Measurements from ENCODE around the gene VPS37C.
A peak's percentile ranks its signal among the peaks of the same experiment; 100 is the strongest.
"Not testable (repeated sequence)": the region's sequence is repeated elsewhere in the genome, so short reads cannot be mapped to it uniquely, and the experiment has no call there.

The VPS37C gene

GRCh38 chr11:61161190-61162091 lies at the start of gene VPS37C:
Gene VPS37C, minus strand, starts transcription at chr11:61161426. Its CDS starts 22,597 bp downstream, at chr11:61138829.
- peak; percentile 95 for DNase-seq

GRCh38 chr11:61210629-61211028 lies 49.4 kb upstream of the VPS37C start:
- not testable (repeated sequence) for DNase-seq

- DNase-seq = not testable (repeated sequence)
Observed at GRCh38 chr11:61207636-61208310, 46.5 kb upstream of the VPS37C start.

- not testable (repeated sequence) for DNase-seq
Observed at GRCh38 chr11:61204502-61205059, 43.4 kb upstream of the VPS37C start.

- not testable (repeated sequence) for DNase-seq
Observed at GRCh38 chr11:61203873-61204272, 42.6 kb upstream of the VPS37C start.

- peak; percentile 21 for DNase-seq
Observed at GRCh38 chr11:61202950-61203746, 41.9 kb upstream of the VPS37C start, which contains the start of gene PGA3. Gene PGA3, plus strand, starts transcription at chr11:61203515. Its CDS starts 50 bp downstream, at chr11:61203565.

- no peak for DNase-seq
Observed at GRCh38 chr11:61201476-61201875, 40.2 kb upstream of the VPS37C start.

GRCh38 chr11:61198948-61199523 lies 37.8 kb upstream of the VPS37C start:
- DNase-seq = no peak

- DNase-seq = no peak
Observed at GRCh38 chr11:61198361-61198760, 37.1 kb upstream of the VPS37C start.

- DNase-seq = no peak
Observed at GRCh38 chr11:61195719-61196118, 34.5 kb upstream of the VPS37C start.

- DNase-seq = no peak
Observed at GRCh38 chr11:61194981-61195695, 33.9 kb upstream of the VPS37C start.

GRCh38 chr11:61194169-61194671 lies 33.0 kb upstream of the VPS37C start:
- DNase-seq = no peak

GRCh38 chr11:61193596-61193995 lies 32.4 kb upstream of the VPS37C start:
- peak; percentile 18 for DNase-seq

- no peak for DNase-seq
Observed at GRCh38 chr11:61189933-61190332, 28.7 kb upstream of the VPS37C start.

GRCh38 chr11:61187505-61188130 lies 26.4 kb upstream of the VPS37C start:
- peak; percentile 90 for DNase-seq

- DNase-seq = no peak
Observed at GRCh38 chr11:61186504-61186903, 25.3 kb upstream of the VPS37C start.

- no peak for DNase-seq
Observed at GRCh38 chr11:61183645-61184044, 22.4 kb upstream of the VPS37C start.

GRCh38 chr11:61181489-61181888 lies 20.3 kb upstream of the VPS37C start:
- no peak for DNase-seq

- not testable (repeated sequence) for DNase-seq
Observed at GRCh38 chr11:61180205-61180604, 19.0 kb upstream of the VPS37C start.

- no peak for DNase-seq
Observed at GRCh38 chr11:61176446-61176845, 15.2 kb upstream of the VPS37C start.

GRCh38 chr11:61174949-61175348 lies 13.7 kb upstream of the VPS37C start:
- DNase-seq = no peak
